Sigmoid colon (tissue), 7 donors: ENCODE data around the gene CFAP161. TPM values are rescaled to one million over a fixed set of nuclear protein-coding genes. Genes with fewer than 3 reads are reported as not detected.

Experiments used
- DNase-seq: peaks from one replicate; pipeline ENCODE4 v3.0.0-alpha.2; 2019
- H3K27ac ChIP-seq, 4 donors: fragments of 200-600 bp; sonication (generic); one replicate each; pipeline ENCODE4 v1.5.1; 2016 to 2019; ENCODE audit warnings: mild to moderate bottlenecking in 1 of 4
- H3K27me3 ChIP-seq, 3 donors: fragments of 200-600 bp; sonication (generic); one replicate each; pipeline ENCODE4 v1.5.1; 2019; ENCODE audit warnings: mild to moderate bottlenecking in 1 of 3
- H3K36me3 ChIP-seq, 4 donors: fragments of 200-600 bp; sonication (generic); one replicate each; pipeline ENCODE4 v1.5.1; 2016 to 2019
- H3K4me1 ChIP-seq, 4 donors: fragments of 200-600 bp; sonication (generic); one replicate each; pipeline ENCODE4 v1.5.1; 2017 to 2019
- H3K4me3 ChIP-seq, 4 donors: fragments of 200-600 bp; sonication (generic); one replicate each; pipeline ENCODE4 v1.5.1; 2017 to 2019; ENCODE audit warnings: mild to moderate bottlenecking in 2 of 4, moderate library complexity in 1 of 4
- H3K9me3 ChIP-seq, 4 donors: fragments of 200-600 bp in 3 of 4; sonication (generic) in 3 of 4; one replicate each; pipeline versions ENCODE4 v1.5.1 to v1.6.1; 2013 to 2019
- CTCF ChIP-seq, 4 experiments: fragments of 450-650 bp in 3 of 4; fragments of 200-600 bp in 1 of 4; IDR thresholded peaks; one replicate each; pipeline ENCODE4 v1.5.1; 2016 to 2019; ENCODE audit warnings: antibody characterized with exemption in 4 of 4, mild to moderate bottlenecking in 3 of 4, moderate library complexity in 2 of 4
- EP300 ChIP-seq, 4 donors: sonication (generic); formaldehyde crosslinking; IDR thresholded peaks; one replicate each; pipeline ENCODE4 v1.6.1; 2017; ENCODE audit warnings: antibody characterized with exemption in 4 of 4
- POLR2A ChIP-seq, 2 donors: fragments of 450-650 bp; IDR thresholded peaks; one replicate each; pipeline ENCODE4 v1.6.1; 2016; ENCODE audit warnings: antibody characterized with exemption in 2 of 2, mild to moderate bottlenecking in 2 of 2, moderate library complexity in 2 of 2
- POLR2AphosphoS5 ChIP-seq, 4 donors: sonication (generic); formaldehyde crosslinking; IDR thresholded peaks; one replicate each; pipeline ENCODE4 v1.6.1; 2017; ENCODE audit warnings: antibody characterized with exemption in 4 of 4
- WGBS, 2 donors: extraction: QIAGEN DNeasy Blood & Tissue Kit; methylation state at CpG; one replicate each; pipeline ENCODE4 v1.1.7; 2013; 5-methylcytosine and 5-hydroxymethylcytosine counted together
- intact Hi-C: fragments of 100-400 bp; cut with DNase I; formaldehyde crosslinking; loops from one replicate; pipeline ENCODE4 v1.15.1; 2023
- polyA plus RNA-seq, 3 donors: library from polyadenylated mRNA; stranded (reverse); fragments of 200-250 nt; gene quantifications; one replicate each; pipeline ENCODE4 v1.2.3, GENCODE V29; 2013
- total RNA-seq, 4 donors: library from RNA; depleted of rRNA; stranded (reverse); fragments of >200 nt; gene quantifications; one replicate each; pipeline ENCODE4 v1.1.0, GENCODE V29; 2016
- donor health status: healthy with polysubstance abuse.
- donor health status: Bipolar disorder and iron deficiency.
- donor health status: healthy.

CFAP161 gene
- total and polyA plus RNA-seq, 7 donors, result 2.1 TPM; not detected in 6

- DNase-seq, result no peak
- no peaks in the 10 kb centered on the region for H3K36me3 ChIP-seq
- peaks cover 0 to 4% (median 0%) of the 10 kb centered on the region in 4 donors for H3K4me1 ChIP-seq
- H3K9me3 ChIP-seq, result no peaks in the 10 kb centered on the region
- intact Hi-C loops, result no loop called here
- TF ChIP-seq CTCF (IDR thresholded peaks at IDR 0.05) (no peak), POLR2AphosphoS5 (IDR thresholded peaks at IDR 0.05) (no peak), EP300 (IDR thresholded peaks at IDR 0.05) (no peak), POLR2A (IDR thresholded peaks at IDR 0.05) (no peak)
- no peak overlapping the region for H3K4me3 ChIP-seq
- no peak overlapping the region for H3K27ac ChIP-seq
- H3K27me3 ChIP-seq, result no peaks in the 10 kb centered on the region
- WGBS, 2 donors, result 76 to 84% methylated on average over 7 of the region's 7 CpGs
Observed at GRCh38 chr15:81101894-81102815, 31.9 kb upstream of the CFAP161 start.

- Histone ChIP-seq H3K4me3 (no peak overlapping the region), H3K36me3 (no peaks in the 10 kb centered on the region), H3K9me3 (no peaks in the 10 kb centered on the region), H3K4me1 (peaks cover 0 to 4% (median 0%) of the 10 kb centered on the region in 4 donors), H3K27ac (no peak overlapping the region), H3K27me3 (no peaks in the 10 kb centered on the region)
- 93 to 98% methylated on average over 1 of the region's 1 CpG for WGBS, 2 donors
- intact Hi-C loops, result no loop called here
- DNase-seq, result no peak
- no peak for TF ChIP-seq CTCF (IDR thresholded peaks at IDR 0.05)
- TF ChIP-seq POLR2A (IDR thresholded peaks at IDR 0.05), result no peak
- TF ChIP-seq EP300 (IDR thresholded peaks at IDR 0.05), result no peak
- no peak for TF ChIP-seq POLR2AphosphoS5 (IDR thresholded peaks at IDR 0.05)
Observed at GRCh38 chr15:81103857-81104256, 30.2 kb upstream of the CFAP161 start.

GRCh38 chr15:81105545-81105944 lies 28.5 kb upstream of the CFAP161 start:
- Histone ChIP-seq H3K36me3 (no peaks in the 10 kb centered on the region), H3K27me3 (no peaks in the 10 kb centered on the region), H3K27ac (no peak overlapping the region), H3K4me1 (peaks cover 0 to 4% (median 0%) of the 10 kb centered on the region in 4 donors), H3K4me3 (no peak overlapping the region), H3K9me3 (no peaks in the 10 kb centered on the region)
- TF ChIP-seq CTCF (IDR thresholded peaks at IDR 0.05) (no peak), POLR2A (IDR thresholded peaks at IDR 0.05) (no peak), EP300 (IDR thresholded peaks at IDR 0.05) (no peak), POLR2AphosphoS5 (IDR thresholded peaks at IDR 0.05) (no peak)
- 64 to 84% methylated on average over 4 of the region's 4 CpGs for WGBS, 2 donors
- DNase-seq, result no peak
- intact Hi-C loops, result loop anchor here (5.0 kb wide), 1 partner anchor 128 kb away; no protein-coding TSS in a partner anchor

GRCh38 chr15:81106560-81106959 lies 27.5 kb upstream of the CFAP161 start:
- H3K27me3 ChIP-seq, result no peaks in the 10 kb centered on the region
- no peaks in the 10 kb centered on the region for H3K36me3 ChIP-seq
- 44 to 45% methylated on average over 6 of the region's 6 CpGs for WGBS, 2 donors
- no peak overlapping the region for H3K27ac ChIP-seq
- H3K4me3 ChIP-seq, result no peak overlapping the region
- TF ChIP-seq POLR2AphosphoS5 (IDR thresholded peaks at IDR 0.05) (no peak), CTCF (IDR thresholded peaks at IDR 0.05) (peak; percentile 55 to 75 (median 70))
- no peak for DNase-seq
- peaks cover 0 to 4% (median 0%) of the 10 kb centered on the region in 4 donors for H3K4me1 ChIP-seq
- no peaks in the 10 kb centered on the region for H3K9me3 ChIP-seq
- intact Hi-C loops, result loop anchor here (1.0 to 5.0 kb wide), 2 partner anchors 129 to 160 kb away; no protein-coding TSS in a partner anchor
